Effector memory CD8-positive, alpha-beta T cell (primary cell): ENCODE data around the gene MAP2K5.
A peak's percentile ranks its signal among the peaks of the same experiment; 100 is the strongest.

Source experiments
- ATAC-seq: fragments of 150-1000 bp; cut with Tn5 transposase; replicated peaks from 2 replicates; pipeline ENCODE4 v1.10.0; 2021; ENCODE audit warnings: mild to moderate bottlenecking, moderate library complexity
- DNase-seq, 3 experiments: peaks; one replicate each; pipeline ENCODE4 v3.0.0; 2021
- H3K27ac Mint-ChIP-seq, 2 donors: one replicate each; pipeline ENCODE4 v1.8.0; 2022; ENCODE audit warnings: mild to moderate bottlenecking in 2 of 2, mixed read lengths in 2 of 2, moderate library complexity in 2 of 2
- H3K27me3 Mint-ChIP-seq, 2 donors: one replicate each; pipeline ENCODE4 v1.8.0; 2022; ENCODE audit warnings: mixed read lengths in 2 of 2
- H3K36me3 Mint-ChIP-seq: one replicate; pipeline ENCODE4 v1.8.0; 2022; ENCODE audit warnings: mild to moderate bottlenecking, moderate library complexity, mixed read lengths; ENCODE audit not compliant: insufficient read depth
- H3K4me1 Mint-ChIP-seq, 2 donors: one replicate each; pipeline ENCODE4 v1.8.0; 2022; ENCODE audit warnings: low read depth in 2 of 2, mixed read lengths in 2 of 2
- H3K4me3 Mint-ChIP-seq, 2 donors: one replicate each; pipeline ENCODE4 v1.8.0; 2022; ENCODE audit warnings: mild to moderate bottlenecking in 2 of 2, mixed read lengths in 2 of 2, moderate library complexity in 2 of 2
- H3K9me3 Mint-ChIP-seq, 2 donors: one replicate each; pipeline ENCODE4 v1.8.0; 2022; ENCODE audit warnings: mixed read lengths in 2 of 2

MAP2K5 gene

DNA sequence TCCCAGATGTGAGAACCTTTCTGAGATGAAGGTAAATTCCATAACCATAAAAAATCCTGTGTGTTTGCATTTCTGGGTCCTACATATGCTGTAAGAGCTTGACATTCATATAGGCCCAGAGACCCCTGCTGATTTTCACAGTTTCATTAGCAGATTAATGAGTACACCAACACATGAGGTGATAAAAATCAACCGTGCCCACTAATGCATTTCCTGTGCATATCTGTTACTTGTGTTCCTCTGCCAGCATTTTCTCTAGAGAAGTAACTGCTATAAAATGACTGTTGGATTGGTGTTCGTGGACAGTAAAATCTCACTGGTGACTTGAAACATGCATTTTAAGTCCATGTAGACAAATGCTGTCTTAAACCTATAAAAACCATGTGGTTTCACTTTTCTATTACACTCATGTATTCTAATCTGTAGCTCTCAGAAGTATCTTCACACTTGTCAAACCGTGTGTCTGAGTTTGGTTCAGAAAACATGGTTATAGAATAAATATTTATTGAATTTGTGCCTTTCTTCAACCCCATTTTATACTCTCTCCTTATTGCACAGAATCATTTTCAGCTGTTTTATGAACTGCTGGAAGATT is 14.6 kb downstream of the MAP2K5 start:
- ATAC-seq, result peak; percentile 46
- peaks cover 10 to 24% of the 10 kb centered on the region in 2 donors for H3K4me1 Mint-ChIP-seq

GRCh38 chr15:67558502-67558901 is 16.0 kb downstream of the MAP2K5 start:
- H3K4me3 Mint-ChIP-seq, result no peak overlapping the region
- peak overlapping the region in 1 of 2 donors; percentile 2 for H3K27ac Mint-ChIP-seq
- peaks cover 10 to 24% of the 10 kb centered on the region in 2 donors for H3K4me1 Mint-ChIP-seq
- H3K9me3 Mint-ChIP-seq, result no peaks in the 10 kb centered on the region
- H3K27me3 Mint-ChIP-seq, result no peaks in the 10 kb centered on the region
- H3K36me3 Mint-ChIP-seq, result peaks cover 7% of the 10 kb centered on the region
- no peak for ATAC-seq
- DNase-seq, result no peak

More for the DNA sequence above, 14.6 kb downstream of the MAP2K5 start:
- H3K9me3 Mint-ChIP-seq, result no peaks in the 10 kb centered on the region
- peak overlapping the region in 1 of 2 donors; percentile 20 for H3K4me3 Mint-ChIP-seq
- peaks cover 6% of the 10 kb centered on the region for H3K36me3 Mint-ChIP-seq
- H3K27ac Mint-ChIP-seq, result peak overlapping the region; percentile 53 to 64
- no peak for DNase-seq
- no peaks in the 10 kb centered on the region for H3K27me3 Mint-ChIP-seq

DNA sequence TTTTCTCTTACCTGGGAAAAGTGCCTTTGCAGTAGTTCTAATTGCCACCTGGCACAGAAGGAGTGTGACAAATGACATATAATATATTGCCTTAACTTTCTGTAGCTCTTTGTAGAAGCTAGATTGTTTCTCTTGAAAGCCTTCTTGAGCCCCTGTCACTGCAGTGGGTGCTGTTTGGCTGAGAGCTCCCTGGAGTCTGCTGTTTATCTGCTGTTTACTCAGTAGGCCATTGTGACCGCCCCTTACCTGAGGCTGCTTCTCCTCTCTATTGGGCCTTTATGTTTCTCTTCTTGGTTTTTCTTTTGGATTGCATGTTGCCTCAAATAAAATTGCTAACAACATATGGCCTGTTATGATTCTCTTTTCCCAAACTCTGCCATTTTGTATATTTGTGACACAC is 16.7 kb downstream of the MAP2K5 start:
- peaks cover 7% of the 10 kb centered on the region for H3K36me3 Mint-ChIP-seq
- H3K4me3 Mint-ChIP-seq, result no peak overlapping the region
- DNase-seq (no peak), ATAC-seq (no peak)
- no peaks in the 10 kb centered on the region for H3K27me3 Mint-ChIP-seq
- peaks cover 10 to 26% of the 10 kb centered on the region in 2 donors for H3K4me1 Mint-ChIP-seq
- H3K27ac Mint-ChIP-seq, result no peak overlapping the region
- H3K9me3 Mint-ChIP-seq, result no peaks in the 10 kb centered on the region

DNA sequence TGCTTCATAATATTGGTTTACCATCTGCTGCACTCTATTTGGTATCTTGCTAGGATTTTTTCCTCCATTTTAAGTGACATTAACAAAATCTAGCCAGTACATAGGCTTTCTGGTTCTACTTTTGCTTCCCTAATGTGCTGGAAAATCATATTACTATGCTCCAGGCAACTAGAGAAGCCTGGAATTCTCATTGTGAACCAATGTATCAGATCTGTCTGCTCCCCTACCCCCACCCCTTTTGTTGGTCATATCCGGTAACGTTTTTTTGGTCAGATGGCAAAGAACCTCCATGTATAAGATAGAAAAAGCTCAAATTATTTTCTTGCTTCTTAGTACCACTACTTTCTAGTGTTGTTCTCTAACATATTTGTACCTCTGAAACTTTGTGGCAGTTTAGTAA is 17.1 kb downstream of the MAP2K5 start:
- no peak overlapping the region for H3K4me3 Mint-ChIP-seq
- H3K36me3 Mint-ChIP-seq, result peaks cover 7% of the 10 kb centered on the region
- no peak overlapping the region for H3K27ac Mint-ChIP-seq

GRCh38 chr15:67560320-67560719 is 17.8 kb downstream of the MAP2K5 start:
- Mint-ChIP-seq H3K36me3 (peaks cover 7% of the 10 kb centered on the region), H3K9me3 (no peaks in the 10 kb centered on the region)
- no peak for ATAC-seq

More for the DNA sequence above, 17.1 kb downstream of the MAP2K5 start:
- ATAC-seq (no peak), DNase-seq (no peak)
- H3K27me3 Mint-ChIP-seq, result no peaks in the 10 kb centered on the region
- H3K4me1 Mint-ChIP-seq, result peaks cover 12 to 30% of the 10 kb centered on the region in 2 donors
- no peaks in the 10 kb centered on the region for H3K9me3 Mint-ChIP-seq

GRCh38 chr15:67563092-67563491 is 20.6 kb downstream of the MAP2K5 start:
- no peaks in the 10 kb centered on the region for H3K9me3 Mint-ChIP-seq
- no peak overlapping the region for H3K4me3 Mint-ChIP-seq
- H3K4me1 Mint-ChIP-seq, result peaks cover 3 to 19% of the 10 kb centered on the region in 2 donors
- no peaks in the 10 kb centered on the region for H3K27me3 Mint-ChIP-seq
- no peak overlapping the region for H3K27ac Mint-ChIP-seq
- DNase-seq (no peak), ATAC-seq (no peak)
- peaks cover 13% of the 10 kb centered on the region for H3K36me3 Mint-ChIP-seq

More at GRCh38 chr15:67560320-67560719, 17.8 kb downstream of the MAP2K5 start:
- no peaks in the 10 kb centered on the region for H3K27me3 Mint-ChIP-seq
- H3K4me3 Mint-ChIP-seq, result no peak overlapping the region
- no peak for DNase-seq
- H3K27ac Mint-ChIP-seq, result no peak overlapping the region
- peaks cover 9 to 33% of the 10 kb centered on the region in 2 donors for H3K4me1 Mint-ChIP-seq

- ATAC-seq (peak; percentile 21), DNase-seq (no peak)
- no peaks in the 10 kb centered on the region for H3K9me3 Mint-ChIP-seq
- H3K36me3 Mint-ChIP-seq, result peaks cover 15% of the 10 kb centered on the region
- peak overlapping the region in 1 of 2 donors; percentile 79 for H3K27ac Mint-ChIP-seq
- peaks cover 4 to 17% of the 10 kb centered on the region in 2 donors for H3K4me1 Mint-ChIP-seq
- no peaks in the 10 kb centered on the region for H3K27me3 Mint-ChIP-seq
- no peak overlapping the region for H3K4me3 Mint-ChIP-seq
These were observed 21.8 kb downstream of the MAP2K5 start for GRCh38 chr15:67564021-67564967.

GRCh38 chr15:67564968-67565345 is 22.5 kb downstream of the MAP2K5 start:
- Mint-ChIP-seq H3K9me3 (no peaks in the 10 kb centered on the region), H3K27me3 (no peaks in the 10 kb centered on the region), H3K36me3 (peaks cover 15% of the 10 kb centered on the region), H3K4me3 (no peak overlapping the region), H3K27ac (no peak overlapping the region), H3K4me1 (peaks cover 4 to 12% of the 10 kb centered on the region in 2 donors)
- ATAC-seq (peak; percentile 14), DNase-seq (no peak)

DNA sequence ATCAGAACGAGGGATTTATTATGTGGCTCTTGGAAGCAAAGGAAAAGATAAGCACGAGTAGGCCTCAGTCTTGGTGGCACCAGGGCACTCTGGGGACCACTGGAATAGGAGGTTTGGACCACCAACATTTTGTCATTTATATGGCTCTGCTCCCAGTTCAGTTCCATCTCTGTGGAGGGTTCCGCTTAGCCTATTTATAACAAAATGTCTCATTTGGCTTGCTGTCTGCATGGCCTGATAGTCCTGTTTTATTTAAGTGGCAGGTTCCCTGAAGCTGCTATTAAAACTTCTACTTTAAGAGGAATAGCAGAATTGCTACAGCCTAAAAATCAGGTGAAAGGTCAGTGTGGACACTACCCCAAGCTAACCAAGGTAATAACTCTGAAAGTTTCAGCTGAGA is 27.2 kb downstream of the MAP2K5 start:
- DNase-seq, result no peak
- H3K9me3 Mint-ChIP-seq, result no peaks in the 10 kb centered on the region
- H3K4me3 Mint-ChIP-seq, result no peak overlapping the region
- ATAC-seq, result no peak
- peaks cover 10% of the 10 kb centered on the region for H3K36me3 Mint-ChIP-seq
- no peaks in the 10 kb centered on the region for H3K27me3 Mint-ChIP-seq
- peaks cover 6 to 15% of the 10 kb centered on the region in 2 donors for H3K4me1 Mint-ChIP-seq
- no peak overlapping the region for H3K27ac Mint-ChIP-seq

GRCh38 chr15:67570875-67571647 is 28.6 kb downstream of the MAP2K5 start:
- Mint-ChIP-seq H3K27me3 (no peaks in the 10 kb centered on the region), H3K4me3 (no peak overlapping the region), H3K4me1 (peaks cover 6 to 10% of the 10 kb centered on the region in 2 donors), H3K9me3 (no peaks in the 10 kb centered on the region), H3K36me3 (peaks cover 10% of the 10 kb centered on the region), H3K27ac (no peak overlapping the region)
- DNase-seq, result no peak
- ATAC-seq, result no peak

- H3K9me3 Mint-ChIP-seq, result no peaks in the 10 kb centered on the region
- peaks cover 10% of the 10 kb centered on the region for H3K36me3 Mint-ChIP-seq
- H3K27ac Mint-ChIP-seq, result no peak overlapping the region
- no peaks in the 10 kb centered on the region for H3K27me3 Mint-ChIP-seq
- ATAC-seq, result no peak
- no peak overlapping the region for H3K4me3 Mint-ChIP-seq
- H3K4me1 Mint-ChIP-seq, result peaks cover 6 to 10% of the 10 kb centered on the region in 2 donors
- no peak for DNase-seq
These were observed 29.3 kb downstream of the MAP2K5 start for GRCh38 chr15:67571648-67572415.

DNA sequence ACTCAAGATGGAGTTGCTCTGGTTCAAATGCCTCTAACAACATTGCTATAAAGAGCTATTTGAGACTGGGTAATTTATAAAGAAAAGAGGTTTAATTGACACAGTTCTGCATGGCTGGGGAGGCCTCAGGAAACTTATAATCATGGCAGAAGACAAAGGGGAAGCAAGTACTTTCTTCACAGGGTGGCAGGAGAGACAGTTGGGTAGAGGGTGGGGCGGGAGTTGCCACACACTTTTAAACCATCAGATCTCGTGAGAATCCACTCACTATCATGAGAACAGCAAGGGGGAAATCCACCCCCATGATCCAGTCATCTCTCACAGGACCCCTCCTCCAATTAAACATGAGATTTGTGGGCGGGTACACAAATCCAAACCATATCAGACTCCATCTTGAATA is 30.7 kb downstream of the MAP2K5 start:
- DNase-seq (no peak), ATAC-seq (no peak)
- Mint-ChIP-seq H3K9me3 (no peaks in the 10 kb centered on the region), H3K4me3 (no peak overlapping the region), H3K36me3 (peaks cover 4% of the 10 kb centered on the region), H3K27me3 (no peaks in the 10 kb centered on the region), H3K27ac (no peak overlapping the region), H3K4me1 (peaks cover 6 to 10% of the 10 kb centered on the region in 2 donors)
